CD4-positive, alpha-beta T cell (primary cell): ENCODE results near the gene PTH2. TPM values are rescaled to one million over a fixed set of nuclear protein-coding genes. Genes with fewer than 3 reads are reported as not detected.

Source experiments
- ATAC-seq: fragments of 200-7000 bp; cut with Tn5 transposase; one replicate; pipeline ENCODE4 v1.10.0; 2022; ENCODE audit warnings: mild to moderate bottlenecking; ENCODE audit not compliant: poor library complexity
- CTCF ChIA-PET: fragments of 350-600 bp; sonication (Branson Sonifier 250); formaldehyde crosslinking; loops from one replicate; lab custom pipeline; 2021; ENCODE audit warnings: antibody characterized with exemption, inconsistent platforms; lab: Charles Lee
- POLR2A ChIA-PET: fragments of 350-600 bp; sonication (Branson Sonifier 250); formaldehyde crosslinking; loops from one replicate; lab custom pipeline; 2021; ENCODE audit warnings: antibody characterized with exemption, inconsistent platforms; lab: Charles Lee
- DNase-seq, 14 experiments: peaks; one replicate each; pipeline ENCODE4 v3.0.0-alpha.2; 2013 to 2020; ENCODE audit warnings: mixed read lengths in 2 of 14
- H3K27ac ChIP-seq, 2 donors: one replicate each; pipeline versions ENCODE4 v1.5.1 to v1.7.0; 2013; ENCODE audit warnings: low read length in 2 of 2, low read depth in 1 of 2, mild to moderate bottlenecking in 1 of 2
- H3K27me3 ChIP-seq, 2 experiments: 1 replicate in 1 of 2; 2 replicates in 1 of 2; pipeline versions ENCODE4 v1.6.1 to v1.7.0; 2013; ENCODE audit warnings: low read length in 2 of 2, control low read depth in 1 of 2, mild to moderate bottlenecking in 1 of 2, moderate library complexity in 1 of 2; ENCODE audit not compliant: insufficient read depth in 2 of 2, control insufficient read depth in 1 of 2
- H3K36me3 ChIP-seq: one replicate; pipeline ENCODE4 v1.6.1; 2013; ENCODE audit warnings: low read length, control low read depth; ENCODE audit not compliant: insufficient read depth
- H3K4me1 ChIP-seq: one replicate; pipeline ENCODE4 v1.6.1; 2013; ENCODE audit warnings: low read length, control low read depth; ENCODE audit not compliant: insufficient read depth
- H3K4me3 ChIP-seq: one replicate; pipeline ENCODE4 v1.5.1; 2013; ENCODE audit warnings: mild to moderate bottlenecking, low read length, moderate library complexity
- H3K9me3 ChIP-seq, 2 experiments: 1 replicate in 1 of 2; 2 replicates in 1 of 2; pipeline versions ENCODE4 v1.6.1 to v1.7.0; 2013; ENCODE audit warnings: low read length in 2 of 2, mild to moderate bottlenecking in 2 of 2, control low read depth in 1 of 2, moderate library complexity in 1 of 2; ENCODE audit not compliant: control insufficient read depth in 1 of 2, insufficient read depth in 1 of 2
- H3K27ac Mint-ChIP-seq: one replicate; pipeline ENCODE4 v1.8.0; 2020; ENCODE audit warnings: mixed read lengths
- H3K27me3 Mint-ChIP-seq: one replicate; pipeline ENCODE4 v1.8.0; 2021; ENCODE audit warnings: mixed read lengths
- H3K36me3 Mint-ChIP-seq: one replicate; pipeline ENCODE4 v1.8.0; 2021; ENCODE audit warnings: low read depth, mixed read lengths
- H3K4me1 Mint-ChIP-seq: one replicate; pipeline ENCODE4 v1.8.0; 2021; ENCODE audit warnings: low read depth, mixed read lengths
- H3K4me3 Mint-ChIP-seq: one replicate; pipeline ENCODE4 v1.8.0; 2020; ENCODE audit warnings: mild to moderate bottlenecking, mixed read lengths
- H3K9me3 Mint-ChIP-seq: one replicate; pipeline ENCODE4 v1.8.0; 2020; ENCODE audit warnings: mixed read lengths
- intact Hi-C, 2 experiments: fragments of 100-400 bp; cut with DNase I in 1 of 2; cut with micrococcal nuclease in 1 of 2; formaldehyde crosslinking; loops; one replicate each; pipeline versions ENCODE4 v1.15.1 to v1.9.0; 2023 to 2025; cut with DNase I, micrococcal nuclease
- total RNA-seq, 174 experiments: library from RNA in 2 of 174; stranded (reverse) in 2 of 174; gene quantifications; one replicate each; pipeline ENCODE4 v1.2.3 and lab custom pipeline; 2021 to 2026
- TF ChIP-seq, protein P1 (sequence below): fragments of 200-600 bp; IDR thresholded peaks from one replicate; pipeline ENCODE4 v1.8.0; 2022; ENCODE audit warnings: antibody characterized with exemption, mild to moderate bottlenecking

Gene PTH2
- total RNA-seq, 2 experiments from 2014 or later = not detected

DNA sequence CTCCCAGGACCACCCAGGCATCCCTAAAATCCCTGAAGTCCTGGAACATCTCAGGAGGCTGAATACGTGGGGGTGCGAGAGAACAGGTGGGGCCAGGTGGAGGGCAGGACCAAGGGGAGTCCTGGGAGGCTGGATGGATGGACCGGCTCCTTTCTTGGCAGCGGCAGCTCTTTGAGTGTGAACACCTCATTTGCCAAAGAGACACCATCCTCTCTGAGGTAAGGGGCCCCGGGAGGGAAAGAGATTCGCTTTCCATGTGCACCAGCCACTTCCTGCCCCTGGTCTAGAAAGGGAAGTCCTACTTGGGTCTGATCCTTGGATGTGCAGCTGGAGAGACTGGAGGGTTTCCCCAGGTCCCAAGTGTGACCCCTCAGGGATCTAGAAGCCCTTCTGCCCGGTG, 16.2 kb downstream of the PTH2 start:
- H3K4me1 ChIP-seq = peaks cover 65% of the 10 kb centered on the region
- no peaks in the 10 kb centered on the region for H3K36me3 ChIP-seq
- Mint-ChIP-seq H3K9me3 (no peaks in the 10 kb centered on the region), H3K36me3 (no peaks in the 10 kb centered on the region), H3K4me3 (no peak overlapping the region), H3K4me1 (peaks cover 69% of the 10 kb centered on the region), H3K27ac (no peak overlapping the region), H3K27me3 (no peaks in the 10 kb centered on the region)
- DNase-seq (no peak), ATAC-seq (no peak)
- TF ChIP-seq, protein P1, sequence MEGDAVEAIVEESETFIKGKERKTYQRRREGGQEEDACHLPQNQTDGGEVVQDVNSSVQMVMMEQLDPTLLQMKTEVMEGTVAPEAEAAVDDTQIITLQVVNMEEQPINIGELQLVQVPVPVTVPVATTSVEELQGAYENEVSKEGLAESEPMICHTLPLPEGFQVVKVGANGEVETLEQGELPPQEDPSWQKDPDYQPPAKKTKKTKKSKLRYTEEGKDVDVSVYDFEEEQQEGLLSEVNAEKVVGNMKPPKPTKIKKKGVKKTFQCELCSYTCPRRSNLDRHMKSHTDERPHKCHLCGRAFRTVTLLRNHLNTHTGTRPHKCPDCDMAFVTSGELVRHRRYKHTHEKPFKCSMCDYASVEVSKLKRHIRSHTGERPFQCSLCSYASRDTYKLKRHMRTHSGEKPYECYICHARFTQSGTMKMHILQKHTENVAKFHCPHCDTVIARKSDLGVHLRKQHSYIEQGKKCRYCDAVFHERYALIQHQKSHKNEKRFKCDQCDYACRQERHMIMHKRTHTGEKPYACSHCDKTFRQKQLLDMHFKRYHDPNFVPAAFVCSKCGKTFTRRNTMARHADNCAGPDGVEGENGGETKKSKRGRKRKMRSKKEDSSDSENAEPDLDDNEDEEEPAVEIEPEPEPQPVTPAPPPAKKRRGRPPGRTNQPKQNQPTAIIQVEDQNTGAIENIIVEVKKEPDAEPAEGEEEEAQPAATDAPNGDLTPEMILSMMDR = no peak
- CTCF ChIA-PET = interaction anchor here (1.8 kb wide), 1 partner anchor 16 kb away, joined by 10 read pairs; no protein-coding TSS in a partner anchor
- intact Hi-C loops = no loop called here
- no peaks in the 10 kb centered on the region for H3K9me3 ChIP-seq
- POLR2A ChIA-PET = interaction anchor here (0.7 kb wide), 1 partner anchor 10 kb away, joined by 3 read pairs; no protein-coding TSS in a partner anchor
- no peak overlapping the region for H3K4me3 ChIP-seq
- H3K27me3 ChIP-seq = no peaks in the 10 kb centered on the region
- H3K27ac ChIP-seq = no peak overlapping the region

DNA sequence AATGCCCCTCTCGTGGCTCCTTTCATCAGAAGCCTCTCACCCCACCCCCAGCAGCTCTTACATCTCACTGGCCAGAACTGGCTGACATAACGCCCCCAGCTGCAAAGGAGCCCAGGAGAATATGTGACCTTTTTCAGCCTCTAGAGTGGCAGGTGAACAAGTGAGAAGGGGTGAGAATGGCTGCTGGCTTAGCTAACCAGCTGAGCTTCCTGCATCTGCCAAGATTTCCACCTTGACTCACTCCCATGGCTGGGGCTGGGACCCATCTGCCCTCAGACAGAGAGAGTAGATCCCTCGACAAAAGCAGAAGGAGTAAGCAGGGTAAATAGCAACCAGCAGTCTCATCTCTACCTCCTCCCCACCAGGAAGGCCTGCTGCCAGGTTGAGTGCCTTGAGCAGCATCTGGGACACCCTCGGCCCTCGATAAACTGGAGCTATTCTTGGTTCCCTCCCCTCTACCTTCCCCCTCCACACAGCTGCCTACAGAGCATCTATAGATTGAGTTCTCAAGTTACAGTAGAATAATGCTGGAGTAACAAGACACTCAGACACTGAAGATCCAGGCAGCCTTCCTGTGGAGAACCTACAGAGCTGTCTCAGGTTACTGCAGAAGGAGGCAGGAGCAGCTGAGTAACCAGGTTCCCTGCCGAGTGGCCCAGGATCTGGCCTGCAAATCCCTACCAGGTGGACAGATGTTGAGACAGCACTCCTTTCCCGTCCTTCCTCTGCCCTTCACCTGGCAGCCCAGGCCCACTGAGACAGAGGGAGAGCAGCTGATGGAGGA, 19.6 kb downstream of the PTH2 start:
- POLR2A ChIA-PET = no interaction called here
- H3K36me3 Mint-ChIP-seq = no peaks in the 10 kb centered on the region
- Histone ChIP-seq H3K4me3 (no peak overlapping the region), H3K27me3 (no peaks in the 10 kb centered on the region), H3K36me3 (no peaks in the 10 kb centered on the region), H3K27ac (no peak overlapping the region), H3K9me3 (no peaks in the 10 kb centered on the region), H3K4me1 (peaks cover 40% of the 10 kb centered on the region)
- TF ChIP-seq, protein P1 = no peak
- H3K4me1 Mint-ChIP-seq = peaks cover 44% of the 10 kb centered on the region
- no peaks in the 10 kb centered on the region for H3K9me3 Mint-ChIP-seq
- H3K27me3 Mint-ChIP-seq = no peaks in the 10 kb centered on the region
- H3K27ac Mint-ChIP-seq = no peak overlapping the region
- intact Hi-C loops = no loop called here
- CTCF ChIA-PET = no interaction called here
- ATAC-seq (no peak), DNase-seq (no peak)
- no peak overlapping the region for H3K4me3 Mint-ChIP-seq

DNA sequence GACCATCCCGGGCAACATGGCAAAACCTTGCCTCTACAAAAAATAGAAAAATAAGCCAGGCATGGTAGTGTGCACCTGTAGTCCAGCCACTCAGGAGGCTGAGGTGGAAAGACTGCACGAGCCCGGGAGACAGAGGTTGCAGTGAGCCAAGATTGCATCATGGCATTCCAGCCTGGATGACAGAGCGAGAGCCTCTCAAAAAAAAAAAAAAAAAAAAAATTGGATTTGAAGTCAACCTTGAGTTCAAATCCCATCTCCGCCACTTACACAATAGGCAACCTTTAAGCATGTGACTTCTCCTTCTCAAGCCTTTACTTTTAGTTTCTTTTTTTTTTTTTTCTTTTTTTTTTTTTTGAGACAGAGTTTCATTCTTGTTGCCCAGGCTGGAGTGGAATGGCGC, 23.2 kb downstream of the PTH2 start:
- Histone ChIP-seq H3K4me3 (no peak overlapping the region), H3K9me3 (no peaks in the 10 kb centered on the region), H3K36me3 (no peaks in the 10 kb centered on the region), H3K27me3 (no peaks in the 10 kb centered on the region), H3K4me1 (peaks cover 27% of the 10 kb centered on the region), H3K27ac (no peak overlapping the region)
- Mint-ChIP-seq H3K4me3 (no peak overlapping the region), H3K36me3 (no peaks in the 10 kb centered on the region), H3K4me1 (peaks cover 33% of the 10 kb centered on the region), H3K27ac (no peak overlapping the region), H3K9me3 (no peaks in the 10 kb centered on the region), H3K27me3 (no peaks in the 10 kb centered on the region)
- CTCF ChIA-PET = no interaction called here
- POLR2A ChIA-PET = no interaction called here
- TF ChIP-seq, protein P1 = no peak
- intact Hi-C loops = no loop called here
- DNase-seq = no peak
- no peak for ATAC-seq
